IMR-90 (cell line): Measurements from ENCODE around the gene PTX3.

Experiments
- BHLHE40 ChIP-seq: fragments of 150-350 bp; IDR thresholded peaks from 2 replicates; pipeline ENCODE4 v1.6.1; 2016; ENCODE audit warnings: mild to moderate bottlenecking, low read depth, low read length
- CHD1 ChIP-seq: IDR thresholded peaks from 2 replicates; pipeline ENCODE4 v1.6.1; 2012; ENCODE audit warnings: low read depth, low read length, improper control_type of control experiment
- CTCF ChIP-seq: conservative IDR thresholded peaks from 2 replicates; pipeline ENCODE4 v1.5.1; 2012; ENCODE audit warnings: mild to moderate bottlenecking, low read depth, low read length, improper control_type of control experiment
- ELK1 ChIP-seq: fragments of 150-350 bp; IDR thresholded peaks from 2 replicates; pipeline ENCODE4 v1.6.1; 2016; ENCODE audit warnings: low read depth, mild to moderate bottlenecking, low read length, moderate library complexity, borderline replicate concordance
- MAFK ChIP-seq: IDR thresholded peaks from 2 replicates; pipeline ENCODE4 v1.6.1; 2012; ENCODE audit warnings: low read depth, low read length, improper control_type of control experiment
- MXI1 ChIP-seq: IDR thresholded peaks from 2 replicates; pipeline ENCODE4 v1.6.1; 2012; ENCODE audit warnings: low read depth, mild to moderate bottlenecking, low read length, moderate library complexity, borderline replicate concordance
- POLR2A ChIP-seq: IDR thresholded peaks from 2 replicates; pipeline ENCODE4 v1.6.1; 2012; ENCODE audit warnings: mild to moderate bottlenecking, low read depth, low read length
- RAD21 ChIP-seq: IDR thresholded peaks from 2 replicates; pipeline ENCODE4 v1.6.1; 2012; ENCODE audit warnings: low read length, improper control_type of control experiment
- RCOR1 ChIP-seq: IDR thresholded peaks from 2 replicates; pipeline ENCODE4 v1.6.1; 2012; ENCODE audit warnings: mild to moderate bottlenecking, low read length, improper control_type of control experiment; ENCODE audit not compliant: insufficient replicate concordance
- SMC3 ChIP-seq: fragments of 150-350 bp; IDR thresholded peaks from 2 replicates; pipeline ENCODE4 v1.6.1; 2016; ENCODE audit warnings: low read depth, mild to moderate bottlenecking, antibody characterized with exemption, low read length, moderate library complexity
- USF2 ChIP-seq: fragments of 150-350 bp; IDR thresholded peaks from 2 replicates; pipeline ENCODE4 v1.6.1; 2017; ENCODE audit warnings: mild to moderate bottlenecking, antibody characterized with exemption, low read length, low read depth

- TF ChIP-seq CTCF (no peak), SMC3 (no peak), USF2 (no peak), RAD21 (no peak), POLR2A (no peak), BHLHE40 (no peak), MAFK (no peak), CHD1 (no peak), ELK1 (no peak), MXI1 (no peak), RCOR1 (no peak)
Measured at GRCh38 chr3:157442729-157443128, 6.1 kb downstream of the PTX3 start.
